GM19328 (cell line): ENCODE measurements around the gene SP2.

ENCODE experiments used
- ATAC-seq: cut with Tn5 transposase; IDR thresholded peaks from one replicate; pipeline ENCODE4 v1.9.1; 2021; ENCODE audit warnings: mild to moderate bottlenecking, moderate library complexity; ENCODE audit not compliant: unreplicated experiment

Gene SP2

GRCh38 chr17:47895856-47896671 is at the start of gene SP2:
TSS of gene SP2 (plus strand) at chr17:47896236. CDS start at chr17:47896287, 51 bp downstream.
- peak; percentile 87 for ATAC-seq

GRCh38 chr17:47846716-47847340 is 49.2 kb upstream of the SP2 start:
- no peak for ATAC-seq

- ATAC-seq, result no peak
Observed at GRCh38 chr17:47847341-47848197, 48.5 kb upstream of the SP2 start.

- ATAC-seq, result no peak
Observed at GRCh38 chr17:47848198-47848513, 47.9 kb upstream of the SP2 start.

- no peak for ATAC-seq
Observed at GRCh38 chr17:47850373-47850691, 45.7 kb upstream of the SP2 start.

- no peak for ATAC-seq
Observed at GRCh38 chr17:47850692-47851573, 45.1 kb upstream of the SP2 start, which contains the start of gene SP6. TSS of gene SP6 (minus strand) at chr17:47851163. CDS start at chr17:47848429, 2,734 bp downstream.

GRCh38 chr17:47851764-47852112 is 44.3 kb upstream of the SP2 start:
- ATAC-seq, result no peak

- ATAC-seq, result no peak
Observed at GRCh38 chr17:47852113-47852949, 43.7 kb upstream of the SP2 start.

GRCh38 chr17:47853616-47854015 is 42.4 kb upstream of the SP2 start:
- no peak for ATAC-seq

- no peak for ATAC-seq
Observed at GRCh38 chr17:47855737-47856136, 40.3 kb upstream of the SP2 start.

GRCh38 chr17:47856830-47857229 is 39.2 kb upstream of the SP2 start:
- no peak for ATAC-seq

- ATAC-seq, result no peak
Observed at GRCh38 chr17:47857551-47858455, 38.2 kb upstream of the SP2 start.

GRCh38 chr17:47860386-47860785 is 35.6 kb upstream of the SP2 start:
- ATAC-seq, result no peak

GRCh38 chr17:47862621-47863440 is 33.2 kb upstream of the SP2 start:
- no peak for ATAC-seq

GRCh38 chr17:47864791-47865216 is 31.2 kb upstream of the SP2 start:
- no peak for ATAC-seq

- ATAC-seq, result no peak
Observed at GRCh38 chr17:47866941-47867340, 29.1 kb upstream of the SP2 start.

- no peak for ATAC-seq
Observed at GRCh38 chr17:47867813-47868533, 28.1 kb upstream of the SP2 start.
